HEK293 (cell line): ENCODE data around the gene RAB10.

ENCODE experiments used
- EGR2 ChIP-seq: fragments of 450-650 bp; formaldehyde crosslinking; IDR thresholded peaks from 2 replicates; pipeline ENCODE4 v1.5.1; 2016; ENCODE audit warnings: low read depth, missing biosample characterization, missing genetic modification characterization
- HOXA7 ChIP-seq: sonication (generic); formaldehyde crosslinking; IDR thresholded peaks from 2 replicates; pipeline ENCODE4 v1.8.1; 2022; ENCODE audit warnings: missing genetic modification reagents, borderline replicate concordance
- HOXC10 ChIP-seq: sonication (generic); formaldehyde crosslinking; IDR thresholded peaks from 2 replicates; pipeline ENCODE4 v1.8.1; 2023; ENCODE audit warnings: mild to moderate bottlenecking, missing genetic modification reagents
- KLF1 ChIP-seq: fragments of 450-650 bp; formaldehyde crosslinking; IDR thresholded peaks from 2 replicates; pipeline ENCODE4 v1.5.1; 2016; ENCODE audit warnings: missing biosample characterization, missing genetic modification characterization
- KLF7 ChIP-seq: fragments of 450-650 bp; formaldehyde crosslinking; IDR thresholded peaks from 2 replicates; pipeline ENCODE4 v1.5.1; 2016; ENCODE audit warnings: missing biosample characterization, missing genetic modification characterization, borderline replicate concordance
- KLF8 ChIP-seq: fragments of 450-650 bp; formaldehyde crosslinking; IDR thresholded peaks from 2 replicates; pipeline ENCODE4 v1.5.1; 2016; ENCODE audit warnings: missing biosample characterization, missing genetic modification characterization
- SETDB1 ChIP-seq: IDR thresholded peaks from one replicate; pipeline ENCODE4 v1.6.1; 2017; ENCODE audit warnings: mild to moderate bottlenecking, low read length, moderate library complexity, mixed read lengths; ENCODE audit not compliant: insufficient read length
- SP3 ChIP-seq: fragments of 450-650 bp; formaldehyde crosslinking; IDR thresholded peaks from 2 replicates; pipeline ENCODE4 v1.5.1; 2016; ENCODE audit warnings: missing biosample characterization, missing genetic modification characterization
- YY2 ChIP-seq: fragments of 450-650 bp; formaldehyde crosslinking; IDR thresholded peaks from 2 replicates; pipeline ENCODE4 v1.5.1; 2016; ENCODE audit warnings: missing biosample characterization, missing genetic modification characterization
- ZBTB1 ChIP-seq: fragments of 450-650 bp; formaldehyde crosslinking; IDR thresholded peaks from 2 replicates; pipeline ENCODE4 v1.5.1; 2016; ENCODE audit warnings: missing biosample characterization, missing genetic modification characterization
- ZBTB20 ChIP-seq: fragments of 450-650 bp; formaldehyde crosslinking; IDR thresholded peaks from 2 replicates; pipeline ENCODE4 v1.5.1; 2016; ENCODE audit warnings: missing biosample characterization, missing genetic modification characterization
- ZBTB48 ChIP-seq: fragments of 450-650 bp; formaldehyde crosslinking; IDR thresholded peaks from 2 replicates; pipeline ENCODE4 v1.5.1; 2016; ENCODE audit warnings: missing biosample characterization, missing genetic modification characterization
- ZBTB7A ChIP-seq: fragments of 450-650 bp; formaldehyde crosslinking; IDR thresholded peaks from 2 replicates; pipeline ENCODE4 v1.5.1; 2016; ENCODE audit warnings: low read depth, missing biosample characterization, missing genetic modification characterization
- ZNF10 ChIP-seq: fragments of 450-650 bp; formaldehyde crosslinking; IDR thresholded peaks from 2 replicates; pipeline ENCODE4 v1.5.1; 2017; ENCODE audit warnings: missing biosample characterization, missing genetic modification characterization
- ZNF112 ChIP-seq: fragments of 450-650 bp; formaldehyde crosslinking; IDR thresholded peaks from 2 replicates; pipeline ENCODE4 v1.5.0; 2017; ENCODE audit warnings: missing biosample characterization, missing genetic modification characterization
- ZNF140 ChIP-seq: fragments of 450-650 bp; formaldehyde crosslinking; IDR thresholded peaks from 2 replicates; pipeline ENCODE4 v1.5.1; 2016; ENCODE audit warnings: missing biosample characterization, missing genetic modification characterization
- ZNF155 ChIP-seq: fragments of 450-650 bp; formaldehyde crosslinking; IDR thresholded peaks from 2 replicates; pipeline ENCODE4 v1.5.1; 2016; ENCODE audit warnings: missing biosample characterization, missing genetic modification characterization
- ZNF174 ChIP-seq: fragments of 450-650 bp; formaldehyde crosslinking; IDR thresholded peaks from 2 replicates; pipeline ENCODE4 v1.5.0; 2017; ENCODE audit warnings: missing biosample characterization, mild to moderate bottlenecking, missing genetic modification characterization
- ZNF184 ChIP-seq: fragments of 450-650 bp; IDR thresholded peaks from 2 replicates; pipeline ENCODE4 v1.5.1; 2018; ENCODE audit warnings: missing biosample characterization, mild to moderate bottlenecking, missing genetic modification characterization
- ZNF221 ChIP-seq: fragments of 450-650 bp; formaldehyde crosslinking; IDR thresholded peaks from 2 replicates; pipeline ENCODE4 v1.5.1; 2017; ENCODE audit warnings: missing biosample characterization, missing genetic modification characterization, borderline replicate concordance
- ZNF274 ChIP-seq, 2 experiments: fragments of 200-500 bp in 1 of 2; fragments of 450-650 bp in 1 of 2; sonication (Bioruptor generic) in 1 of 2; formaldehyde crosslinking in 1 of 2; IDR thresholded peaks; 2 replicates each; pipeline versions ENCODE4 v1.5.1 to v1.6.1; 2014 to 2016; ENCODE audit warnings: borderline replicate concordance in 1 of 2, inconsistent platforms in 1 of 2, low read length in 1 of 2, missing biosample characterization in 1 of 2, missing genetic modification characterization in 1 of 2
- ZNF302 ChIP-seq: fragments of 450-650 bp; formaldehyde crosslinking; IDR thresholded peaks from 2 replicates; pipeline ENCODE4 v1.5.1; 2016; ENCODE audit warnings: missing biosample characterization, missing genetic modification characterization, low read depth
- ZNF426 ChIP-seq: fragments of 450-650 bp; formaldehyde crosslinking; IDR thresholded peaks from 2 replicates; pipeline ENCODE4 v1.5.1; 2017; ENCODE audit warnings: missing biosample characterization, missing genetic modification characterization, mild to moderate bottlenecking, inconsistent platforms, moderate library complexity
- ZNF48 ChIP-seq: fragments of 450-650 bp; formaldehyde crosslinking; IDR thresholded peaks from 2 replicates; pipeline ENCODE4 v1.5.1; 2016; ENCODE audit warnings: missing biosample characterization, missing genetic modification characterization
- ZNF501 ChIP-seq: fragments of 450-650 bp; formaldehyde crosslinking; IDR thresholded peaks from 2 replicates; pipeline ENCODE4 v1.5.1; 2016; ENCODE audit warnings: missing biosample characterization, missing genetic modification characterization
- ZNF555 ChIP-seq: fragments of 450-650 bp; formaldehyde crosslinking; conservative IDR thresholded peaks from 2 replicates; pipeline ENCODE4 v1.5.1; 2017; ENCODE audit warnings: missing biosample characterization, mild to moderate bottlenecking, missing genetic modification characterization, inconsistent platforms
- ZNF558 ChIP-seq: fragments of 450-650 bp; formaldehyde crosslinking; IDR thresholded peaks from 2 replicates; pipeline ENCODE4 v1.5.1; 2016; ENCODE audit warnings: missing biosample characterization, missing genetic modification characterization
- ZNF610 ChIP-seq: fragments of 450-650 bp; formaldehyde crosslinking; IDR thresholded peaks from 2 replicates; pipeline ENCODE4 v1.5.1; 2016; ENCODE audit warnings: missing biosample characterization, missing genetic modification characterization, borderline replicate concordance
- ZNF664 ChIP-seq: fragments of 450-650 bp; formaldehyde crosslinking; IDR thresholded peaks from 2 replicates; pipeline ENCODE4 v1.5.1; 2016; ENCODE audit warnings: missing biosample characterization, missing genetic modification characterization
- ZNF707 ChIP-seq: fragments of 450-650 bp; formaldehyde crosslinking; IDR thresholded peaks from 2 replicates; pipeline ENCODE4 v1.5.1; 2016; ENCODE audit warnings: missing biosample characterization, missing genetic modification characterization
- ZNF785 ChIP-seq: fragments of 450-650 bp; formaldehyde crosslinking; IDR thresholded peaks from 2 replicates; pipeline ENCODE4 v1.5.1; 2016; ENCODE audit warnings: missing biosample characterization, missing genetic modification characterization
- ZNF830 ChIP-seq: fragments of 450-650 bp; IDR thresholded peaks from 2 replicates; pipeline ENCODE4 v1.5.0; 2018; ENCODE audit warnings: missing biosample characterization, missing genetic modification characterization, low read depth, mild to moderate bottlenecking, moderate library complexity
- ZNF837 ChIP-seq: fragments of 450-650 bp; formaldehyde crosslinking; IDR thresholded peaks from 2 replicates; pipeline ENCODE4 v1.5.1; 2016; ENCODE audit warnings: missing biosample characterization, missing genetic modification characterization
- ZNF843 ChIP-seq: fragments of 450-650 bp; formaldehyde crosslinking; IDR thresholded peaks from 2 replicates; pipeline ENCODE4 v1.5.1; 2016; ENCODE audit warnings: missing biosample characterization, missing genetic modification characterization
- TF ChIP-seq, protein P1 (sequence below): fragments of 450-650 bp; formaldehyde crosslinking; IDR thresholded peaks from 2 replicates; pipeline ENCODE4 v1.5.1; 2016; ENCODE audit warnings: missing biosample characterization, missing genetic modification characterization
- TF ChIP-seq, protein P2 (sequence below): fragments of 450-650 bp; formaldehyde crosslinking; IDR thresholded peaks from 2 replicates; pipeline ENCODE4 v1.5.1; 2016; ENCODE audit warnings: missing biosample characterization, missing genetic modification characterization
- TF ChIP-seq, protein P3 (sequence below): fragments of 450-650 bp; formaldehyde crosslinking; IDR thresholded peaks from 2 replicates; pipeline ENCODE4 v1.5.1; 2017; ENCODE audit warnings: missing biosample characterization, missing genetic modification characterization
- TF ChIP-seq, protein P4 (sequence below): fragments of 450-650 bp; formaldehyde crosslinking; IDR thresholded peaks from 2 replicates; pipeline ENCODE4 v1.5.1; 2016; ENCODE audit warnings: missing biosample characterization, missing genetic modification characterization

Gene RAB10

DNA sequence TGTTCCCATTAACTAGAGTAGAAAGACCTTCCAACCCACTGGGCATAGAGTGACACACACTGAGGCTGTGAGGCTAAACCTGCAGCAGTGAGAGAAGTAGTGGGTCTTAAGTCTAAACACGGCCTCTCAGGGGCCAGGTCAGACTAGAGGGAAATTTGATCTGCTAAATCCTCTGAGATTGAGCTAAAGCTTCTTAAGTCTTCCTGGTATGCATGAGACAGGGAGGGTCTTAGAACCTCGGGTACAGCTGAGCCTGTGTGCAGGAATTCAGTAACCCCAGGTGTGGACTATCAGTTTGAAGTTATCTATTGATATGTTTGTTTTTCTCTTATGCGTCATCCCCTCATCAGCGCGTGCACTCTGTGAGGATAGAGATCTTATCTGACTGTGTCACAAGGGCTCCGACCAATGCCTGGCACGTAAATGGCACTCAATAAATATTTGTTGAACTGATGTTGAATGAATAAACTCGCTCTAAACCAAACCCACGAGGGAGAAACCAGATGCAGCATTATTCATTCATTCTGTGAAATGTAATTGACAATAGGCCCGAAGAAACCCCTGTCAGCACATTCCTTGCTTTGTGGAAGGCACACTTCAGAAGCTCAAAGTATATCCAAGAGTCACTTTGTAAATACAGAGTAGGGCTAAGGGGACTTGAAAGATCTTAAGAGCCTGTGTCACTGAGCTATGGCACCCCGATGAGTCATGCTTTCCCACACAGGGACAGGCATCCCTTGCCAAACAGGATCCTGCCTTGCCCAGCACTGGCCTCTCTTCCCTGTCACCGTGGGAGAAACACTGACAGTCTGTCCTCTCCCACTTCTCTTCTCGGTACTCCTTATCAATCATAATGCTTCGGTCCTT is 21.7 kb upstream of the RAB10 start (continued):
- TF ChIP-seq, protein P1, sequence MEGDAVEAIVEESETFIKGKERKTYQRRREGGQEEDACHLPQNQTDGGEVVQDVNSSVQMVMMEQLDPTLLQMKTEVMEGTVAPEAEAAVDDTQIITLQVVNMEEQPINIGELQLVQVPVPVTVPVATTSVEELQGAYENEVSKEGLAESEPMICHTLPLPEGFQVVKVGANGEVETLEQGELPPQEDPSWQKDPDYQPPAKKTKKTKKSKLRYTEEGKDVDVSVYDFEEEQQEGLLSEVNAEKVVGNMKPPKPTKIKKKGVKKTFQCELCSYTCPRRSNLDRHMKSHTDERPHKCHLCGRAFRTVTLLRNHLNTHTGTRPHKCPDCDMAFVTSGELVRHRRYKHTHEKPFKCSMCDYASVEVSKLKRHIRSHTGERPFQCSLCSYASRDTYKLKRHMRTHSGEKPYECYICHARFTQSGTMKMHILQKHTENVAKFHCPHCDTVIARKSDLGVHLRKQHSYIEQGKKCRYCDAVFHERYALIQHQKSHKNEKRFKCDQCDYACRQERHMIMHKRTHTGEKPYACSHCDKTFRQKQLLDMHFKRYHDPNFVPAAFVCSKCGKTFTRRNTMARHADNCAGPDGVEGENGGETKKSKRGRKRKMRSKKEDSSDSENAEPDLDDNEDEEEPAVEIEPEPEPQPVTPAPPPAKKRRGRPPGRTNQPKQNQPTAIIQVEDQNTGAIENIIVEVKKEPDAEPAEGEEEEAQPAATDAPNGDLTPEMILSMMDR (tag by site-specific recombination): no peak
- no peak for TF ChIP-seq SETDB1
- no peak for TF ChIP-seq ZNF830 (tag by site-specific recombination)
- TF ChIP-seq, protein P2, sequence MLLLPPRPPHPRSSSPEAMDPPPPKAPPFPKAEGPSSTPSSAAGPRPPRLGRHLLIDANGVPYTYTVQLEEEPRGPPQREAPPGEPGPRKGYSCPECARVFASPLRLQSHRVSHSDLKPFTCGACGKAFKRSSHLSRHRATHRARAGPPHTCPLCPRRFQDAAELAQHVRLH: no peak
- TF ChIP-seq ZNF112: no peak
- TF ChIP-seq ZBTB48 (tag by site-specific recombination): peak; percentile 75
- no peak for TF ChIP-seq ZBTB1
- TF ChIP-seq KLF7: no peak
- TF ChIP-seq HOXA7 (CRISPR knock-in tag): no peak
- TF ChIP-seq ZNF155 (tag by site-specific recombination): no peak
- no peak for TF ChIP-seq HOXC10 (CRISPR knock-in tag)
- no peak for TF ChIP-seq ZNF174
- TF ChIP-seq ZNF555 (tag by site-specific recombination): no peak
- TF ChIP-seq ZNF274 (IDR thresholded peaks at IDR 0.05; ENCODE audit: low read length): no peak
- no peak for TF ChIP-seq ZNF274 (tag by site-specific recombination; IDR thresholded peaks at IDR 0.05; ENCODE audit: borderline replicate concordance)
- TF ChIP-seq, protein P3, sequence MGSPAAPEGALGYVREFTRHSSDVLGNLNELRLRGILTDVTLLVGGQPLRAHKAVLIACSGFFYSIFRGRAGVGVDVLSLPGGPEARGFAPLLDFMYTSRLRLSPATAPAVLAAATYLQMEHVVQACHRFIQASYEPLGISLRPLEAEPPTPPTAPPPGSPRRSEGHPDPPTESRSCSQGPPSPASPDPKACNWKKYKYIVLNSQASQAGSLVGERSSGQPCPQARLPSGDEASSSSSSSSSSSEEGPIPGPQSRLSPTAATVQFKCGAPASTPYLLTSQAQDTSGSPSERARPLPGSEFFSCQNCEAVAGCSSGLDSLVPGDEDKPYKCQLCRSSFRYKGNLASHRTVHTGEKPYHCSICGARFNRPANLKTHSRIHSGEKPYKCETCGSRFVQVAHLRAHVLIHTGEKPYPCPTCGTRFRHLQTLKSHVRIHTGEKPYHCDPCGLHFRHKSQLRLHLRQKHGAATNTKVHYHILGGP: no peak
- TF ChIP-seq, protein P4, sequence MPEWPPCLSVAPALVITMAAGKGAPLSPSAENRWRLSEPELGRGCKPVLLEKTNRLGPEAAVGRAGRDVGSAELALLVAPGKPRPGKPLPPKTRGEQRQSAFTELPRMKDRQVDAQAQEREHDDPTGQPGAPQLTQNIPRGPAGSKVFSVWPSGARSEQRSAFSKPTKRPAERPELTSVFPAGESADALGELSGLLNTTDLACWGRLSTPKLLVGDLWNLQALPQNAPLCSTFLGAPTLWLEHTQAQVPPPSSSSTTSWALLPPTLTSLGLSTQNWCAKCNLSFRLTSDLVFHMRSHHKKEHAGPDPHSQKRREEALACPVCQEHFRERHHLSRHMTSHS (tag by site-specific recombination): no peak
- TF ChIP-seq ZNF843 (tag by site-specific recombination): 0 out of 2 replicates have a peak, but pooled peaks have one; percentile 26
- no peak for TF ChIP-seq ZNF610
- no peak for TF ChIP-seq ZNF221
- peak; percentile 47; the same call in 1 of the 2 replicates for TF ChIP-seq SP3 (tag by site-specific recombination)
- no peak for TF ChIP-seq ZNF558 (tag by site-specific recombination)
- no peak for TF ChIP-seq ZNF302
- no peak for TF ChIP-seq ZNF707
- 0 out of 2 replicates have a peak, but pooled peaks have one; percentile 39 for TF ChIP-seq ZNF184 (tag by site-specific recombination)
- no peak for TF ChIP-seq ZBTB7A (tag by site-specific recombination)
- TF ChIP-seq ZNF837: no peak
- peak; percentile 58 for TF ChIP-seq KLF8 (tag by site-specific recombination)
- 0 out of 2 replicates have a peak, but pooled peaks have one; percentile 33 for TF ChIP-seq ZBTB20 (tag by site-specific recombination)
- TF ChIP-seq ZNF10 (tag by site-specific recombination): 0 out of 2 replicates have a peak, but pooled peaks have one; percentile 2
- no peak for TF ChIP-seq KLF1 (tag by site-specific recombination)
- no peak for TF ChIP-seq YY2
- 0 out of 2 replicates have a peak, but pooled peaks have one; percentile 33 for TF ChIP-seq ZNF501 (tag by site-specific recombination)
- TF ChIP-seq ZNF426 (tag by site-specific recombination): no peak
- no peak for TF ChIP-seq ZNF140 (tag by site-specific recombination)
- TF ChIP-seq ZNF48 (tag by site-specific recombination): no peak
- peak; percentile 68; the same call in 1 of the 2 replicates for TF ChIP-seq ZNF664 (tag by site-specific recombination)
- no peak for TF ChIP-seq ZNF785 (tag by site-specific recombination)
- no peak for TF ChIP-seq EGR2 (tag by site-specific recombination)
